LNCaP clone FGC (cell line): ENCODE data around the gene LPAR1.

Source experiments
- DNase-seq: peaks from one replicate; pipeline ENCODE4 v3.0.0-alpha.2; 2011; ENCODE audit warnings: low read depth
- H3K4me3 ChIP-seq: 2 replicates; pipeline ENCODE4 v1.5.1; 2011; ENCODE audit warnings: mild to moderate bottlenecking, low read depth, low read length, control low read depth
- CTCF ChIP-seq: IDR thresholded peaks from 2 replicates; pipeline ENCODE4 v1.5.1; 2012; ENCODE audit warnings: mild to moderate bottlenecking; ENCODE audit not compliant: control insufficient read depth, insufficient read depth; ENCODE audit errors: extremely low read depth

LPAR1 gene

GRCh38 chr9:110935829-110936228 lies 102.4 kb downstream of the LPAR1 start:
- no peak for DNase-seq
- no peak for TF ChIP-seq CTCF

GRCh38 chr9:110933350-110934001 lies 104.8 kb downstream of the LPAR1 start:
- no peak for TF ChIP-seq CTCF
- no peak for DNase-seq
- H3K4me3 ChIP-seq = no peak overlapping the region

More at GRCh38 chr9:110935829-110936228, 102.4 kb downstream of the LPAR1 start:
- H3K4me3 ChIP-seq = no peak overlapping the region

- no peak for DNase-seq
- H3K4me3 ChIP-seq = no peak overlapping the region
- TF ChIP-seq CTCF = no peak
These were observed 105.4 kb downstream of the LPAR1 start for GRCh38 chr9:110932863-110933262.

GRCh38 chr9:110928599-110928998 lies 109.7 kb downstream of the LPAR1 start:
- no peak overlapping the region for H3K4me3 ChIP-seq
- no peak for TF ChIP-seq CTCF
- no peak for DNase-seq

GRCh38 chr9:110926828-110927487 lies 111.3 kb downstream of the LPAR1 start:
- no peak for TF ChIP-seq CTCF
- no peak for DNase-seq
- H3K4me3 ChIP-seq = no peak overlapping the region

GRCh38 chr9:110923601-110924000 lies 114.7 kb downstream of the LPAR1 start:
- no peak for DNase-seq
- no peak for TF ChIP-seq CTCF
- no peak overlapping the region for H3K4me3 ChIP-seq
